GM12891 (cell line): ENCODE data around the gene ADGRG4.

Source experiments
- DNase-seq: peaks from one replicate; pipeline ENCODE4 v3.0.0; 2011; ENCODE audit warnings: low spot score; ENCODE audit not compliant: insufficient read length
- FAIRE-seq: peaks from 2 replicates; lab custom pipeline; 2011; peaks lifted over from hg19 to GRCh38; lab: Jason Lieb, UNC
- PAX5 ChIP-seq: IDR thresholded peaks from 2 replicates; pipeline ENCODE4 v1.6.1; 2011; ENCODE audit warnings: low read length, moderate library complexity, mild to moderate bottlenecking; ENCODE audit not compliant: insufficient read depth, severe bottlenecking
- POLR2A ChIP-seq: IDR thresholded peaks from 2 replicates; pipeline ENCODE4 v1.6.1; 2011; ENCODE audit warnings: low read depth, low read length, control low read depth
- POLR2AphosphoS5 ChIP-seq: IDR thresholded peaks from 2 replicates; pipeline ENCODE4 v1.6.1; 2011; ENCODE audit warnings: low read depth, low read length, control low read depth
- POU2F2 ChIP-seq: IDR thresholded peaks from 2 replicates; pipeline ENCODE4 v1.6.1; 2011; ENCODE audit warnings: low read depth, mild to moderate bottlenecking, control low read depth, low read length, moderate library complexity
- SPI1 ChIP-seq: IDR thresholded peaks from 2 replicates; pipeline ENCODE4 v1.6.1; 2011; ENCODE audit warnings: low read depth, low read length, control low read depth
- TAF1 ChIP-seq: IDR thresholded peaks from 2 replicates; pipeline ENCODE4 v1.6.1; 2011; ENCODE audit warnings: low read depth, low read length, control low read depth

The ADGRG4 gene

DNA sequence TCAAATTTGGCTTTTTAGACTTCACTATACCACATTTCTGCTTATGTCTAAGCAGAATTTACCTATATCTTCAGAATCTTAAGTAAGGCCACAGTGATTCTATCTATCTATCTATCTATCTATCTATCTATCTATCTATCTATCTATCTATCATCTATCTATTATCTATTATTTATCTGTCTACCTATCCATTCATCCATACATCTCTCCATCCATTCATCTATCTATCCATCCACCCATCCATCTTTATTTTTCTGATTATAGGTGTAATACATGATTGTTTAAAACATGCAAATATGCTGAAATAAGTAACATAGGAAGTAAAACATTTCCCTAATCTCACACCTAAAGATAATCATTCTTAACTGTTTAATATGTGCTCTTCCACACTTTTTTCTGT lies 18.8 kb downstream of the ADGRG4 start:
- TF ChIP-seq TAF1: no peak
- TF ChIP-seq POLR2A: no peak
- TF ChIP-seq POU2F2: no peak
- no peak for TF ChIP-seq SPI1
- no peak for TF ChIP-seq POLR2AphosphoS5
- no peak for TF ChIP-seq PAX5

DNA sequence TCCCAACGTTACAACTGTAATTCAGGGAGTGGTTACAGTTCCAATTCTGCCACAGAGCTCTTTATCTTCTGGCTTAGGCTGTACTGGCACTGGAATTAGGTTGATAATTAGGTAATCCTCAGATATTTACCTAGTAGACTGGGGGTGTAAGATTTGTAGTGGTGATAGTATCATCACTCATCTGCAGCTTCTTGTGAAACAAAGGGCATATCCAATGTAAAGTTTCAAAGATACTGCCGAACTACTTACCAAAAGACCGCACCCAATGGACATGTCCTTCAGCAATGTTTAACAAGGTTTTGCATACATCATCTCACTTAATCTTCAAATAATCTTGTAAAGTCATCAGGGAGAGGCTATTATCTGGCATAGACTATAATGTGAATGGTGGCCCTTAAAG lies 20.8 kb downstream of the ADGRG4 start:
- DNase-seq (no peak), FAIRE-seq (no peak)
- TF ChIP-seq SPI1 (no peak), POLR2A (no peak), POLR2AphosphoS5 (no peak), PAX5 (no peak), POU2F2 (no peak), TAF1 (no peak)

More for the DNA sequence above, 18.8 kb downstream of the ADGRG4 start:
- DNase-seq (no peak), FAIRE-seq (no peak)

DNA sequence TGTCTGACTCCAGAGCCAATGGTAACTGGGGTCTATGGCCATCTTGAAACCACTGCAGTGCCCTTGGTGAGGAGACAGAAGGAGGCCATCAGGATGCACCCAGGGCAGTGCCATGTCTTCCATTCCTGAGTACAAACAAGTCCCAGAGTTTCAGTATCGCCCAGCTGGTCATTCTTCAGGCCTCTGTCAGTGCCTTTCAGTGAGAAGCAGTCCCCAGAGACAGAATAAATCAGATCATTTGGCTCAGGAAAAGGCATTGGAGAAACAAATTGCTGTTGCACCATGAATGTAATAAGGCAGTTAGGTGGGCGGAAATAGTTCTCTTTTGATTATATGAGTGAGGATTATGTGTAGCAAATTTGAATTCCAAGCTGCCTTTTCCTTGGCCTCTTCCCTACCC lies 21.3 kb downstream of the ADGRG4 start:
- TF ChIP-seq POLR2AphosphoS5 (no peak), TAF1 (no peak), POU2F2 (no peak), SPI1 (no peak), POLR2A (no peak), PAX5 (no peak)
- DNase-seq (no peak), FAIRE-seq (no peak)

DNA sequence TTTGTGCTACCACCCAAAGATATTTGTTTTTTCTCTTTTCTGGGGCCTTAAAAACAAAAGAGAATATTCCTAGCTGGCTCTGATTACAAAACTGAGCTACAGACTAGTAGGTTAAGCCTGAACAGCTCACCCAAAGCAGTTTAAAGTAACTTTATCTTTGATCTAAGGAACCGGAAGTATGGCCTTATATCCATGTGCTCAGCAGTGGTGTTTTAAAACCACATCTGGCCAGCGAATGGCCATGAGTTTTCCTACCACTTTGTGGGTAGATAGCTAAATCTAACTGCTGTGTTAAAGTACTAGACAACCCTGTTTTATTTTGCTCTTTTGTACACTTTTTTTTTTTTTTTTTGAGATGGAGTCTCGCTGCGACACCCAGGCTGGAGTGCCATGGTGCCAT lies 24.6 kb downstream of the ADGRG4 start:
- TF ChIP-seq PAX5 (no peak), POU2F2 (no peak), POLR2A (no peak)
- FAIRE-seq (no peak), DNase-seq (no peak)

DNA sequence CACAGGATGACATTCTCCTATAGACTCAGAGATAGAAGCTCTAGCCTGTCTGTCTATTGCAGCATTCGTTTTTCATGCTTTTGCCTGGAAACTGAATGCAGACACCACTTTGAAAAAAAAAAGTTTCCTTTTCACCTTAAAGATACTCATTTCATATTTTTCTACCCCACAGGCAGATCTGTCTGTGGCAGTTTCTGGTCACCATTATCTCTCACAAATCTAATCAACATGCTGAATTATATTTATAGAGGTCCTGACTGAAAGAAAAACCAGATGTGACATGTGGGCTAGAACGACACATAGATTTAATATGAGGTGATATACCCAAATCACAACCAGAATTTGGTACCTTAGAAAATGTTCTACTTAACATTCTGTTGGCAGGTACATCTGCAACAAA lies 28.2 kb downstream of the ADGRG4 start:
- DNase-seq: no peak
- no peak for FAIRE-seq
- TF ChIP-seq POU2F2 (no peak), PAX5 (no peak), TAF1 (no peak), SPI1 (no peak), POLR2AphosphoS5 (no peak), POLR2A (no peak)

DNA sequence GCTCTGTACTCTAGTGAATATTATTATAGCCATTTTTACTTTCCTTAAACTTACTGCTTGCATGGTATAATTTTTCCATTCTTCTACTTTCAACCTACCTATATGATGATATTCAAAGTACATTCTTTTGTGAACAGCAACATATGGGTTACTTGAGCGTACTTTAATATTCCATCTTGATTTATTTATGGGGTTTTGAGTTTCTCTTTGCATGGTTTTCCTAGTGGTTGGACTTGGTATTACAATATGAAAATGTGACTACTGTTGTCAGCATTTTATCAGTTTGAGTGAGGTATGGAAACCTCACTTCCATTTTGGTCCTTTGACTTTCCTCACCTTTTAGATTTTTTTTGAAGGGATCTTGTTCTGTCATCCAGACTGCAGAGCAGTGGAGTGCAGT lies 35.9 kb downstream of the ADGRG4 start:
- TF ChIP-seq POLR2AphosphoS5 (no peak), SPI1 (no peak), POU2F2 (no peak), TAF1 (no peak), PAX5 (no peak), POLR2A (no peak)
- FAIRE-seq: no peak
- DNase-seq: no peak

DNA sequence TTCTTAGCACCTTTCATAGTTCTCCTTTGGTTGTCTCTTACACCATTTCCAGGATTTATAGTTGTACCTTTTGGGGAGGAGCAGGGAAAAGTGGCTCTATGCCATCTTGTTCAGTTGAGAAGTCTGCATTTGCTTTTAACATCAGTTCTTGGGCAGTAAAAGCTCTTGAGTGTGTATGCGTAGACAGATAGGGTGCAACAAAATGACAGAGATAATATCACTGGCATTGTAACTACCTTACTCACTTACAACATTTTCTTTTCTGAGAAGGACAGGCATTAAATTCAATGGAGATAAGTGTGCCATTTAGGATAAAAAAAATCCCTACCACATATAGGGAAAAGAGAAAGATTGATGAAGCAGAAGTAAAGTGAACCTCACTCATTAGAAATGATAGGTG lies 38.9 kb downstream of the ADGRG4 start:
- TF ChIP-seq SPI1 (no peak), PAX5 (no peak), POU2F2 (no peak), POLR2A (no peak), POLR2AphosphoS5 (no peak), TAF1 (no peak)
- DNase-seq (no peak), FAIRE-seq (no peak)

DNA sequence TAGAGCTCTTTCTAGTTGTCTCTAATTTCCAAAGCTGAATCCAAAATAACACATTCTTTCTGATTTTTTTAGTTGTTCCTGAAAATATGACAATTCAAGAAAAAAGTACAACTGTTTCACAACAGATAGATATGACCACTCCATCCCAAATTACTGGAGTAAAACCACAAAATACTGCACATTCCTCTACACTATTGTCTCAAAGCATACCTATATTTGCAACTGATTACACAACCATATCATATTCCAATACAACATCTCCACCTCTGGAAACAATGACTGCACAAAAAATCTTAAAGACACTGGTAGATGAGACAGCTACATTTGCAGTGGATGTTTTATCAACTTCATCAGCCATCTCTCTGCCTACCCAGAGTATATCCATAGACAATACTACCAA lies 43.6 kb downstream of the ADGRG4 start:
- FAIRE-seq: no peak
- no peak for TF ChIP-seq SPI1
- no peak for TF ChIP-seq TAF1
- no peak for DNase-seq

DNA sequence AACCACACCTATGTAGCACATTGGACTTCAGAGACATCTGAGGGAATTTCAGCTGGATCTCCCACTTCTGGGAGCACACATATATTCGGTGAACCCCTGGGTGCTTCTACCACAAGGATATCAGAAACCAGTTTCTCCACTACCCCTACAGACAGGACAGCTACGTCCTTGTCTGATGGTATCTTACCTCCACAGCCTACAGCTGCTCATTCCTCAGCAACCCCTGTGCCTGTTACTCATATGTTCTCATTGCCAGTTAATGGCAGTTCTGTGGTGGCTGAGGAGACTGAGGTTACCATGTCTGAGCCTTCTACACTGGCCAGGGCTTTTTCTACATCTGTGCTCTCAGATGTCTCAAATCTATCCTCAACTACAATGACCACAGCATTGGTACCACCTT lies 45.7 kb downstream of the ADGRG4 start:
- DNase-seq (no peak), FAIRE-seq (no peak)
- TF ChIP-seq SPI1: no peak
- no peak for TF ChIP-seq PAX5
- TF ChIP-seq POLR2AphosphoS5: no peak
- TF ChIP-seq POU2F2: no peak
- TF ChIP-seq TAF1: no peak
- TF ChIP-seq POLR2A: no peak

DNA sequence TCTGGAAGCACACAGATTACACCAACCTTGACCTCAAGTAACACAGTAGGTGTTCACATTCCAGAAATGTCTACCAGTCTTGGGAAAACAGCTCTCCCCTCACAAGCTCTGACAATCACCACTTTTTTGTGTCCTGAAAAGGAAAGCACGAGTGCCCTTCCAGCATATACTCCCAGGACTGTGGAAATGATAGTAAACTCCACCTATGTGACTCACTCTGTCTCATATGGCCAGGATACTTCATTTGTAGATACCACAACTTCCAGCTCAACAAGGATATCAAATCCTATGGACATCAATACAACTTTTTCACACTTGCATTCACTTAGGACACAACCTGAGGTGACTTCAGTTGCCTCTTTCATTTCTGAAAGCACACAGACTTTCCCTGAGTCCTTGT lies 46.9 kb downstream of the ADGRG4 start:
- no peak for FAIRE-seq
- TF ChIP-seq TAF1: no peak
- no peak for TF ChIP-seq POU2F2
- no peak for TF ChIP-seq PAX5
- no peak for TF ChIP-seq POLR2A
- DNase-seq: no peak
